Liver (tissue), 3 donors: Measurements from ENCODE around the gene SYNGR2.

Experiments
- GABPA ChIP-seq, 2 donors: IDR thresholded peaks in 1 of 2; conservative IDR thresholded peaks in 1 of 2; 2 replicates each; pipeline ENCODE4 v1.6.1; 2016; ENCODE audit warnings: antibody characterized with exemption in 2 of 2, mild to moderate bottlenecking in 1 of 2, moderate library complexity in 1 of 2
- HNF4A ChIP-seq, 2 donors: conservative IDR thresholded peaks; 2 replicates each; pipeline ENCODE4 v1.6.1; 2016; ENCODE audit warnings: antibody characterized with exemption in 2 of 2, mild to moderate bottlenecking in 2 of 2
- JUND ChIP-seq, 2 donors: IDR thresholded peaks; 2 replicates each; pipeline ENCODE4 v1.6.1; 2016; ENCODE audit warnings: antibody characterized with exemption in 2 of 2
- RXRA ChIP-seq, 2 donors: IDR thresholded peaks; 2 replicates each; pipeline ENCODE4 v1.6.1; 2017 to 2018; ENCODE audit warnings: antibody characterized with exemption in 2 of 2, mild to moderate bottlenecking in 1 of 2
- SP1 ChIP-seq: IDR thresholded peaks from 2 replicates; pipeline ENCODE4 v1.6.1; 2018; ENCODE audit warnings: antibody characterized with exemption, mild to moderate bottlenecking
- TAF1 ChIP-seq: conservative IDR thresholded peaks from 2 replicates; pipeline ENCODE4 v1.6.1; 2016; ENCODE audit warnings: antibody characterized with exemption, mild to moderate bottlenecking
- YY1 ChIP-seq: IDR thresholded peaks from 2 replicates; pipeline ENCODE4 v1.6.1; 2016; ENCODE audit warnings: antibody characterized with exemption, mild to moderate bottlenecking
- TF ChIP-seq, protein P1 (sequence below): fragments of 150-350 bp; IDR thresholded peaks from 2 replicates; pipeline ENCODE4 v1.5.1; 2017; ENCODE audit warnings: improper control_type of control experiment, low read depth, low read length; ENCODE audit not compliant: missing input control
- donor health status: healthy.
- donor health status: healthy.

GRCh38 chr17:78146471-78146869, 21.9 kb upstream of the SYNGR2 start:
- TF ChIP-seq, protein P1, sequence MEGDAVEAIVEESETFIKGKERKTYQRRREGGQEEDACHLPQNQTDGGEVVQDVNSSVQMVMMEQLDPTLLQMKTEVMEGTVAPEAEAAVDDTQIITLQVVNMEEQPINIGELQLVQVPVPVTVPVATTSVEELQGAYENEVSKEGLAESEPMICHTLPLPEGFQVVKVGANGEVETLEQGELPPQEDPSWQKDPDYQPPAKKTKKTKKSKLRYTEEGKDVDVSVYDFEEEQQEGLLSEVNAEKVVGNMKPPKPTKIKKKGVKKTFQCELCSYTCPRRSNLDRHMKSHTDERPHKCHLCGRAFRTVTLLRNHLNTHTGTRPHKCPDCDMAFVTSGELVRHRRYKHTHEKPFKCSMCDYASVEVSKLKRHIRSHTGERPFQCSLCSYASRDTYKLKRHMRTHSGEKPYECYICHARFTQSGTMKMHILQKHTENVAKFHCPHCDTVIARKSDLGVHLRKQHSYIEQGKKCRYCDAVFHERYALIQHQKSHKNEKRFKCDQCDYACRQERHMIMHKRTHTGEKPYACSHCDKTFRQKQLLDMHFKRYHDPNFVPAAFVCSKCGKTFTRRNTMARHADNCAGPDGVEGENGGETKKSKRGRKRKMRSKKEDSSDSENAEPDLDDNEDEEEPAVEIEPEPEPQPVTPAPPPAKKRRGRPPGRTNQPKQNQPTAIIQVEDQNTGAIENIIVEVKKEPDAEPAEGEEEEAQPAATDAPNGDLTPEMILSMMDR = no peak
- TF ChIP-seq HNF4A (conservative IDR thresholded peaks at IDR 0.05) (no peak), SP1 (no peak), RXRA (IDR thresholded peaks at IDR 0.05) (no peak), GABPA (IDR thresholded peaks at IDR 0.05 in 1 of 2, conservative IDR thresholded peaks at IDR 0.05 in 1 of 2) (no peak), TAF1 (no peak), JUND (IDR thresholded peaks at IDR 0.05) (no peak), YY1 (no peak)
